ENCODE data around the gene NLRP1.

The NLRP1 gene

DNA sequence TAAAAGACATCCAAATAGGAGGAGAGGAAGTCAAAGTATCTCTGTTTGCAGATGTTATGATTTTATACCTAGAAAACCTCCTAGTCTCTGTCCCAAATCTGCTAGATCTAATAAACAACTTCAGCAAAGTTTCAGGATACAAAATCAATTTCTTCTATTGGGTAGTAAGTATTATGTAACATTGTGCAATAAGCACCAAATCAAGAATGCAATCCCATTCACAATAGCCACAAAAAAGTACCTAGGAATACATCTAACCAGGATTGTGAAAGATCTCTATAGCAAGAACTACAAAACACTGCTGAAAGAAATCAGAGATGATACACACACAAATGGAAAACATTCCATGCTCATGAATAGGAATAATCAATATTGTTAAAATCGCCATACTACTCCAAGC is 13.0 kb downstream of the NLRP1 start:
- no peak overlapping the region for H3K27ac ChIP-seq
- H3K36me3 ChIP-seq, result peaks cover 25% of the 10 kb centered on the region
- no peaks in the 10 kb centered on the region for H3K27me3 ChIP-seq
- no peak overlapping the region for H3K4me3 ChIP-seq (ENCODE audit: low read depth in 1 of 2, low read length in 1 of 2)
- TF ChIP-seq, protein P1, sequence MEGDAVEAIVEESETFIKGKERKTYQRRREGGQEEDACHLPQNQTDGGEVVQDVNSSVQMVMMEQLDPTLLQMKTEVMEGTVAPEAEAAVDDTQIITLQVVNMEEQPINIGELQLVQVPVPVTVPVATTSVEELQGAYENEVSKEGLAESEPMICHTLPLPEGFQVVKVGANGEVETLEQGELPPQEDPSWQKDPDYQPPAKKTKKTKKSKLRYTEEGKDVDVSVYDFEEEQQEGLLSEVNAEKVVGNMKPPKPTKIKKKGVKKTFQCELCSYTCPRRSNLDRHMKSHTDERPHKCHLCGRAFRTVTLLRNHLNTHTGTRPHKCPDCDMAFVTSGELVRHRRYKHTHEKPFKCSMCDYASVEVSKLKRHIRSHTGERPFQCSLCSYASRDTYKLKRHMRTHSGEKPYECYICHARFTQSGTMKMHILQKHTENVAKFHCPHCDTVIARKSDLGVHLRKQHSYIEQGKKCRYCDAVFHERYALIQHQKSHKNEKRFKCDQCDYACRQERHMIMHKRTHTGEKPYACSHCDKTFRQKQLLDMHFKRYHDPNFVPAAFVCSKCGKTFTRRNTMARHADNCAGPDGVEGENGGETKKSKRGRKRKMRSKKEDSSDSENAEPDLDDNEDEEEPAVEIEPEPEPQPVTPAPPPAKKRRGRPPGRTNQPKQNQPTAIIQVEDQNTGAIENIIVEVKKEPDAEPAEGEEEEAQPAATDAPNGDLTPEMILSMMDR (IDR thresholded peaks at IDR 0.05), result no peak
- no peaks in the 10 kb centered on the region for H3K4me1 ChIP-seq (ENCODE audit: control insufficient read depth in 1 of 2, insufficient read depth in 1 of 2, low read depth in 1 of 2, low read length in 1 of 2)
- no peaks in the 10 kb centered on the region for H3K9me3 ChIP-seq

DNA sequence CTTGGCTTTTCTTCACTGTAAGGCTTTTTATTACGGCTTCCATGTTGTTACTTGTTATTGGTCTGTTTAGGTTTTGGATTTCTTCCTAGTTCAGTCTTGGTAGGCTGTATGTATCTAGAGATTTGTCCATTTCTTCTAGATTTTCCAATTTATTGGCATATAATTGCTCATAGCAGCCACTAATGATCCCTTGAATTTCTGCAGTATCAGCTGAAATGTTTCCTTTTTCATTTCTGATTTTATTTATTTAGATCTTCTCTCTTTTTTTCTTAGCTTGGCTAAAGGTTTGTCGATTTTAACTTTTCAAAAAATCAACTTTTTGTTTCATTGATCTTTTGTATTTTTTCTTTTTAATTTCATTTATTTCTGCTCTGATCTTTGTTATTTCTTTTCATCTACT is 18.5 kb downstream of the NLRP1 start:
- H3K4me1 ChIP-seq (ENCODE audit: control insufficient read depth in 1 of 2, insufficient read depth in 1 of 2, low read depth in 1 of 2, low read length in 1 of 2), result no peaks in the 10 kb centered on the region
- TF ChIP-seq, protein P1 (IDR thresholded peaks at IDR 0.05), result no peak
- H3K36me3 ChIP-seq, result peaks cover 15% of the 10 kb centered on the region
- H3K27me3 ChIP-seq, result no peaks in the 10 kb centered on the region
- no peak overlapping the region for H3K4me3 ChIP-seq (ENCODE audit: low read depth in 1 of 2, low read length in 1 of 2)
- H3K27ac ChIP-seq, result no peak overlapping the region
- H3K9me3 ChIP-seq, result no peaks in the 10 kb centered on the region

DNA sequence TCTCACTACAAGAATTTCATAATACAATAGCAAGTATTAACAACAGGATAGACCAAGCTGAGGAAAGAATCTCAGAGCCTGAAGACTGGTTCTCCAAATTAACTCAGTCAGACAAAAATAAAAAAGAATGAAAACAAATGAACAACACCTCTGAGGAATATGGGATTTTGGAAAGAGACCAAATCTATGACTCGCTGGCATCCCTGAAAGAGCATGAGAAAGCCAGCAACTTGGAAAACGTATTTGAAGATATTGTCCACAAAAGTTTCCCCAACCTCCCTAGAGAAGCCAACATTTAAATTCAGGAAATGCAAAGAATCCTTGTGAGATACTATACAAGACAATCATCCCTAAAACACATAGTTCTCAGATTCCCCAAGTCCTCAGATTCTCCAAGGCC is 20.9 kb downstream of the NLRP1 start:
- Histone ChIP-seq H3K27ac (no peak overlapping the region), H3K9me3 (no peaks in the 10 kb centered on the region), H3K36me3 (peaks cover 39% of the 10 kb centered on the region), H3K4me1 (ENCODE audit: control insufficient read depth in 1 of 2, insufficient read depth in 1 of 2, low read depth in 1 of 2, low read length in 1 of 2) (no peaks in the 10 kb centered on the region), H3K4me3 (ENCODE audit: low read depth in 1 of 2, low read length in 1 of 2) (no peak overlapping the region), H3K27me3 (no peaks in the 10 kb centered on the region)
- TF ChIP-seq, protein P1 (IDR thresholded peaks at IDR 0.05), result no peak

DNA sequence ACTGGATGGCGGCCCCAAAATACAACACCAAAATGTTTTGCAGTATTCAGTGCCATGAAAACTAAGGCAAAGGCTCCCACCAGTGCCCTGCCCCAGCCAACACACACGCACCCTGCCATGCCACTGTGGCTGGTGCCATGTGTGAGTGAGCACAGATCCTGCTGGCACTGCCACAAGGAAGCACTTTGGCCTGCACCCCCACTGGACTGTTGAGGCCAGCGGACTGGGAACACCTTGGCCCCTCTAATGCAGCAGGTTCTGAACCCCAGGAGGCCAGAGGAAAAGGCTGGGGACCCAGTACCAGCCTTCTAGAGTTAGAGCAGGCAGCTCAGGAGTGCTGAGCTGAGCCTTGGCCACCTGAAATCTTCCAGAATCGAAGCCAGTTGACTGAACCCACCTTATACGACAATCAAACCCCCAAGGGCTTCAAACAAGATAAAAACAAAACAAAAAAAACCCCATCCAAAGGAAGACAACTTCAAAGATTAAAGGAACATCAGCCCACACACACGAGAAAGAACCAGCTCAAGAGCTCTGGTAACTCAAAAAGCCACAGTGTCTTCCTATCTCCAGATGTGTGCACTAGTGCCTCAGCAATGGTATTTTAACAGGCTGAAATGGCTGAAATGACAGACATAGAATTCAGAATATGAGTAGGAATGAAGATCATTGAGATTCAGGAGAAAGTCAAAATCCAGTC is 21.5 kb downstream of the NLRP1 start:
- TF ChIP-seq, protein P1 (IDR thresholded peaks at IDR 0.05), result no peak
- Histone ChIP-seq H3K4me3 (ENCODE audit: low read depth in 1 of 2, low read length in 1 of 2) (no peak overlapping the region), H3K36me3 (peaks cover 45% of the 10 kb centered on the region), H3K9me3 (no peaks in the 10 kb centered on the region), H3K27ac (no peak overlapping the region), H3K4me1 (ENCODE audit: control insufficient read depth in 1 of 2, insufficient read depth in 1 of 2, low read depth in 1 of 2, low read length in 1 of 2) (no peaks in the 10 kb centered on the region), H3K27me3 (no peaks in the 10 kb centered on the region)

DNA sequence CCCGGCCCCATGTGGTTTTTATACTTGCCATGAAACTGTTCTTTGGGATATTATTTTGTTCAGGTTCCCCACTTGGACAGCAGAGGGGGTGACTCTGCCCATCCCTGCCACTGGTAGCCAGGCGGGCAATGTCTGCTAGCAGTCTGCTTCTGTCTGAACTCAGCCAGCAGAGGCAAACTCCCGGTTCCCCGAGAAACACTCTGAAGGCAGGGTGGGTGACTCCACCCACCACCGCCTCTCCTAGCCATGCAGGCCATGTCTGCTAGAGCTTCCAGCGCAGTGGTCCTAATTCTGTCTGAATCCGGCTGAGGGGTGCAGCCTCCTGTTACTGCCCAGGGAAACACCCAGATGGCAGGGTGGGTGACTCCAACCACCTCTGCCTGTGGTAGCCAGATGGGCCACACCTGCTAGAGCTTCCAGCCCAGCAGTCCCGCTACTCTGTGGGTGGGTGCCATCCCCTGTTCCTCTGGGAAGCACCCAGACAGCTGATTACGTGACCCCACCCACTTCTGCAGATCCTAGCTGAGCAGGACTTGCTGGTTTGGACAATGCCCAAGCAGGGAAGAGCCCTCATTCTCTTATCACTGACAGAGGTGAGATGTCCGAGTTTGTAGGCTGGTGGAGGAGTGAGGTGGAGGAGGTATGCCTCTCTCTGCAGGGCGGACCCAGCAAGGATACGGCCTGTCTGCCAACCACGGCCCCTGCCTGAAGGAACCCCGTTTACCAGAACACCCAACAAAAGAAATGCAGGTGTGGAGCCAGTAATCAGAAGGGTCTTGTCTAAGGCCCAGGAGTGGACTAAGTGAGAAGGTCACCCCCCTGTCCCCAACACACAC is 22.4 kb downstream of the NLRP1 start:
- no peak overlapping the region for H3K4me3 ChIP-seq (ENCODE audit: low read depth in 1 of 2, low read length in 1 of 2)
- no peaks in the 10 kb centered on the region for H3K27me3 ChIP-seq
- no peaks in the 10 kb centered on the region for H3K4me1 ChIP-seq (ENCODE audit: control insufficient read depth in 1 of 2, insufficient read depth in 1 of 2, low read depth in 1 of 2, low read length in 1 of 2)
- no peak overlapping the region for H3K27ac ChIP-seq
- H3K36me3 ChIP-seq, result peaks cover 47% of the 10 kb centered on the region
- TF ChIP-seq, protein P1 (IDR thresholded peaks at IDR 0.05), result no peak
- H3K9me3 ChIP-seq, result no peaks in the 10 kb centered on the region
